SK-N-SH (cell line): ENCODE measurements around the gene C12orf60. TPM values are rescaled to one million over a fixed set of nuclear protein-coding genes. Genes with fewer than 3 reads are reported as not detected.

Experiments used
- CTCF ChIA-PET: fragments of 300-600, 350-600 bp; formaldehyde crosslinking; extraction: SDS; loops from one replicate; lab custom pipeline; 2021; lab: Yijun Ruan, JAX
- POLR2A ChIA-PET: fragments of 350-600 bp; sonication (Branson Sonifier 250); formaldehyde crosslinking; extraction: SDS; loops from one replicate; lab custom pipeline; 2020; ENCODE audit warnings: antibody characterized with exemption, inconsistent platforms; lab: Yijun Ruan, JAX
- DNase-seq: peaks from one replicate; pipeline ENCODE4 v3.0.0; 2012
- H2AFZ ChIP-seq: fragments of 200-600 bp; sonication (generic); 2 replicates; pipeline ENCODE4 v1.8.1; 2016; ENCODE audit warnings: antibody characterized with exemption, mild to moderate bottlenecking, low read depth
- H3F3A ChIP-seq: fragments of 200-600 bp; sonication (generic); replicated peaks from 2 replicates; pipeline ENCODE3; 2016; ENCODE audit warnings: antibody characterized with exemption, mild to moderate bottlenecking; ENCODE audit not compliant: insufficient read depth
- H3K27ac ChIP-seq, 2 experiments: fragments of 200-500 bp in 1 of 2; fragments of 200-600 bp in 1 of 2; sonication (Bioruptor generic) in 1 of 2; sonication (generic), shearing (Covaris generic) in 1 of 2; 2 replicates each; pipeline versions ENCODE4 v1.5.1 to v1.6.1; 2014 to 2016; ENCODE audit warnings: low read depth in 2 of 2, inconsistent platforms in 1 of 2, low read length in 1 of 2, mild to moderate bottlenecking in 1 of 2, mixed read lengths in 1 of 2
- H3K27me3 ChIP-seq: fragments of 200-600 bp; sonication (generic), shearing (Covaris generic); 2 replicates; pipeline ENCODE4 v1.6.1; 2016; ENCODE audit warnings: mixed run types; ENCODE audit not compliant: insufficient read depth
- H3K36me3 ChIP-seq, 2 experiments: fragments of 200-500 bp in 1 of 2; fragments of 200-600 bp in 1 of 2; sonication (Bioruptor generic) in 1 of 2; sonication (generic) in 1 of 2; replicated peaks in 1 of 2; 2 replicates each; pipeline versions ENCODE3 to v1.5.1; 2014 to 2016; ENCODE audit warnings: low read length in 1 of 2, mild to moderate bottlenecking in 1 of 2; ENCODE audit not compliant: insufficient read depth in 2 of 2, control insufficient read depth in 1 of 2
- H3K4me1 ChIP-seq, 2 experiments: fragments of 200-500 bp in 1 of 2; fragments of 200-600 bp in 1 of 2; sonication (Bioruptor generic) in 1 of 2; sonication (generic), shearing (Covaris generic) in 1 of 2; 2 replicates each; pipeline versions ENCODE4 v1.5.1 to v1.6.1; 2014 to 2016; ENCODE audit warnings: low read depth in 1 of 2, low read length in 1 of 2, mixed run types in 1 of 2; ENCODE audit not compliant: insufficient read depth in 2 of 2, control insufficient read depth in 1 of 2
- H3K4me2 ChIP-seq: fragments of 200-600 bp; sonication (generic), shearing (Covaris generic); 2 replicates; pipeline ENCODE4 v1.6.1; 2017; ENCODE audit warnings: mixed run types
- H3K4me3 ChIP-seq, 2 experiments: fragments of 200-500 bp in 1 of 2; fragments of 200-600 bp in 1 of 2; sonication (Bioruptor generic) in 1 of 2; sonication (generic), shearing (Covaris generic) in 1 of 2; 2 replicates each; pipeline versions ENCODE4 v1.5.1 to v1.8.1; 2014 to 2016; ENCODE audit warnings: low read depth in 2 of 2, inconsistent platforms in 1 of 2, low read length in 1 of 2, mild to moderate bottlenecking in 1 of 2, mixed read lengths in 1 of 2, moderate library complexity in 1 of 2
- H3K79me2 ChIP-seq: fragments of 200-600 bp; sonication (generic); 2 replicates; pipeline ENCODE4 v1.8.1; 2017; ENCODE audit warnings: mild to moderate bottlenecking; ENCODE audit not compliant: insufficient read depth
- H3K9ac ChIP-seq: fragments of 200-600 bp; sonication (generic); 2 replicates; pipeline ENCODE4 v1.6.1; 2017; ENCODE audit warnings: mixed run types
- H3K9me2 ChIP-seq: fragments of 200-600 bp; sonication (generic); 2 replicates; pipeline ENCODE4 v1.6.1; 2017; ENCODE audit warnings: mixed run types
- H3K9me3 ChIP-seq: fragments of 200-600 bp; sonication (generic); 2 replicates; pipeline ENCODE4 v1.6.1; 2017; ENCODE audit warnings: mixed run types, mild to moderate bottlenecking, moderate library complexity
- H4K20me1 ChIP-seq: fragments of 200-600 bp; sonication (generic); 2 replicates; pipeline ENCODE4 v1.6.1; 2017; ENCODE audit warnings: mild to moderate bottlenecking, mixed run types; ENCODE audit not compliant: insufficient read depth
- CTCF ChIP-seq: fragments of 200-600 bp; sonication (generic); IDR thresholded peaks from 2 replicates; pipeline ENCODE4 v1.6.1; 2017; ENCODE audit warnings: antibody characterized with exemption, mild to moderate bottlenecking, moderate library complexity
- ELF1 ChIP-seq: IDR thresholded peaks from 2 replicates; pipeline ENCODE4 v1.4.0; 2012
- EP300 ChIP-seq, 2 experiments: IDR thresholded peaks; 2 replicates each; pipeline versions ENCODE4 v1.4.0 to v1.6.1; 2012; ENCODE audit warnings: borderline replicate concordance in 1 of 2, low read depth in 1 of 2, low read length in 1 of 2
- EZH2phosphoT487 ChIP-seq: fragments of 200-600 bp; sonication (generic); IDR thresholded peaks from 2 replicates; pipeline ENCODE4 v1.6.1; 2017; ENCODE audit warnings: low read depth, mixed run types, mild to moderate bottlenecking, antibody characterized with exemption, moderate library complexity, borderline replicate concordance
- FOXM1 ChIP-seq: IDR thresholded peaks from 2 replicates; pipeline ENCODE4 v1.4.0; 2012; ENCODE audit warnings: low read depth, mild to moderate bottlenecking
- GATA2 ChIP-seq: sonication (generic); formaldehyde crosslinking; IDR thresholded peaks from 2 replicates; pipeline ENCODE4 v1.5.0; 2020; ENCODE audit warnings: mild to moderate bottlenecking, missing genetic modification reagents
- IRF3 ChIP-seq: fragments of 150-350 bp; IDR thresholded peaks from 2 replicates; pipeline ENCODE4 v1.6.1; 2016; ENCODE audit warnings: mild to moderate bottlenecking, low read depth, low read length
- JUND ChIP-seq: IDR thresholded peaks from 2 replicates; pipeline ENCODE4 v1.4.0; 2012
- RAD21 ChIP-seq: IDR thresholded peaks from 2 replicates; pipeline ENCODE4 v1.6.1; 2012; ENCODE audit warnings: mild to moderate bottlenecking, low read length
- RFX5 ChIP-seq: IDR thresholded peaks from 2 replicates; pipeline ENCODE4 v1.6.1; 2012; ENCODE audit warnings: mild to moderate bottlenecking, improper control_type of control experiment, low read length
- SIN3A ChIP-seq: IDR thresholded peaks from 2 replicates; pipeline ENCODE4 v1.6.1; 2012; ENCODE audit warnings: low read depth, mild to moderate bottlenecking, low read length, moderate library complexity, borderline replicate concordance
- SMC3 ChIP-seq: IDR thresholded peaks from 2 replicates; pipeline ENCODE4 v1.6.1; 2012; ENCODE audit warnings: low read depth, low read length, improper control_type of control experiment
- TEAD4 ChIP-seq: IDR thresholded peaks from 2 replicates; pipeline ENCODE4 v1.4.0; 2012; ENCODE audit warnings: mild to moderate bottlenecking, borderline replicate concordance; ENCODE audit not compliant: insufficient read depth
- WGBS: methylation state at CpG from one replicate; pipeline ENCODE4 v1.1.6; 2017; ENCODE audit warnings: low lambda C conversion rate; 5-methylcytosine and 5-hydroxymethylcytosine counted together
- polyA plus RNA-seq, 3 experiments: library from polyadenylated mRNA; depleted of rRNA; stranded (reverse); fragments of >200 nt; gene quantifications; 2 replicates each; pipeline ENCODE4 v1.2.3, GENCODE V29; 2012
- TF ChIP-seq, protein P1 (sequence below): IDR thresholded peaks from 2 replicates; pipeline ENCODE4; 2012
- TF ChIP-seq, protein P2 (sequence below): IDR thresholded peaks from 2 replicates; pipeline ENCODE4 v1.4.0; 2012; ENCODE audit warnings: low read depth, borderline replicate concordance

The C12orf60 gene
- polyA plus RNA-seq, 1 of the 3 experiments (the other 2 are of a cell fraction), result 0.87 TPM

GRCh38 chr12:14766649-14767215 lies 36.7 kb upstream of the C12orf60 start:
- Histone ChIP-seq H3K9ac (no peak overlapping the region), H3K4me3 (no peak overlapping the region), H4K20me1 (peaks cover 23% of the 10 kb centered on the region; the same call in 1 of the 2 replicates), H3K9me2 (0 out of 2 replicates have a peak, but pooled peaks cover 3% of the 10 kb centered on the region), H3K36me3 (peaks cover 9 to 51% of the 10 kb centered on the region in 2 experiments), H3K27ac (no peak overlapping the region), H3K79me2 (peaks cover 73% of the 10 kb centered on the region), H3K27me3 (no peaks in the 10 kb centered on the region), H3K4me1 (peaks cover 11% of the 10 kb centered on the region in 2 experiments; a peak in 3 of 4 replicates)
- WGBS, result 97% methylated on average over 3 of the region's 3 CpGs
- ChIA-PET CTCF (no interaction called here), POLR2A (no interaction called here)
- TF ChIP-seq, protein P1, sequence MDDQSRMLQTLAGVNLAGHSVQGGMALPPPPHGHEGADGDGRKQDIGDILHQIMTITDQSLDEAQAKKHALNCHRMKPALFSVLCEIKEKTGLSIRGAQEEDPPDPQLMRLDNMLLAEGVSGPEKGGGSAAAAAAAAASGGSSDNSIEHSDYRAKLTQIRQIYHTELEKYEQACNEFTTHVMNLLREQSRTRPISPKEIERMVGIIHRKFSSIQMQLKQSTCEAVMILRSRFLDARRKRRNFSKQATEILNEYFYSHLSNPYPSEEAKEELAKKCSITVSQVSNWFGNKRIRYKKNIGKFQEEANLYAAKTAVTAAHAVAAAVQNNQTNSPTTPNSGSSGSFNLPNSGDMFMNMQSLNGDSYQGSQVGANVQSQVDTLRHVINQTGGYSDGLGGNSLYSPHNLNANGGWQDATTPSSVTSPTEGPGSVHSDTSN, result no peak
- TF ChIP-seq JUND (no peak), GATA2 (no peak), EP300 (IDR thresholded peaks at IDR 0.05; ENCODE audit: borderline replicate concordance in 1 of 2, low read depth in 1 of 2, low read length in 1 of 2) (no peak), RFX5 (no peak), IRF3 (no peak), ELF1 (no peak), EZH2phosphoT487 (no peak), FOXM1 (no peak), SIN3A (no peak), SMC3 (no peak), TEAD4 (no peak), CTCF (no peak), RAD21 (no peak)
- TF ChIP-seq, protein P2, sequence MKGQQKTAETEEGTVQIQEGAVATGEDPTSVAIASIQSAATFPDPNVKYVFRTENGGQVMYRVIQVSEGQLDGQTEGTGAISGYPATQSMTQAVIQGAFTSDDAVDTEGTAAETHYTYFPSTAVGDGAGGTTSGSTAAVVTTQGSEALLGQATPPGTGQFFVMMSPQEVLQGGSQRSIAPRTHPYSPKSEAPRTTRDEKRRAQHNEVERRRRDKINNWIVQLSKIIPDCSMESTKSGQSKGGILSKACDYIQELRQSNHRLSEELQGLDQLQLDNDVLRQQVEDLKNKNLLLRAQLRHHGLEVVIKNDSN, result no peak
- TF ChIP-seq, all 33 proteins: peak for 0
- Histone ChIP-seq H3K9me3 (no peaks in the 10 kb centered on the region), H2AFZ (no peak overlapping the region), H3K4me2 (no peak overlapping the region), H3F3A (peaks cover 28% of the 10 kb centered on the region)
- DNase-seq, result no peak
